GM18508 (cell line): Measurements from ENCODE around the gene TBX1.
"Not testable (repeated sequence)": the region's sequence is repeated elsewhere in the genome, so short reads cannot be mapped to it uniquely, and the experiment has no call there.

Experiments
- ATAC-seq: cut with Tn5 transposase; IDR thresholded peaks from one replicate; pipeline ENCODE4 v1.9.1; 2021; ENCODE audit warnings: moderate number of reproducible peaks; ENCODE audit not compliant: insufficient read depth, unreplicated experiment

Gene TBX1

DNA sequence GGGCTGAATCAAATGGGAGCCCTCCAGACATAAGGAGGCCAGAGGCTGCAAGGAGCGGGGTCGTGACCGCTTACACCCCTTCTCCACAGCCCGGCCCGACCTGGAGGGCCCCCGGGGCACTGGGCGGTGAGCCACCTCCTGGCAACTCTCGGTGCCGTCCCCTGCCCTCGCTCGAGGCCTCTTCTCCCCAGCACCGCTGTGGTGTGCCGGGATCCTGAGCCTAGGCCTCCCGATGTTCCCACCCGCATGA is 37.7 kb upstream of the TBX1 start:
- no peak for ATAC-seq

DNA sequence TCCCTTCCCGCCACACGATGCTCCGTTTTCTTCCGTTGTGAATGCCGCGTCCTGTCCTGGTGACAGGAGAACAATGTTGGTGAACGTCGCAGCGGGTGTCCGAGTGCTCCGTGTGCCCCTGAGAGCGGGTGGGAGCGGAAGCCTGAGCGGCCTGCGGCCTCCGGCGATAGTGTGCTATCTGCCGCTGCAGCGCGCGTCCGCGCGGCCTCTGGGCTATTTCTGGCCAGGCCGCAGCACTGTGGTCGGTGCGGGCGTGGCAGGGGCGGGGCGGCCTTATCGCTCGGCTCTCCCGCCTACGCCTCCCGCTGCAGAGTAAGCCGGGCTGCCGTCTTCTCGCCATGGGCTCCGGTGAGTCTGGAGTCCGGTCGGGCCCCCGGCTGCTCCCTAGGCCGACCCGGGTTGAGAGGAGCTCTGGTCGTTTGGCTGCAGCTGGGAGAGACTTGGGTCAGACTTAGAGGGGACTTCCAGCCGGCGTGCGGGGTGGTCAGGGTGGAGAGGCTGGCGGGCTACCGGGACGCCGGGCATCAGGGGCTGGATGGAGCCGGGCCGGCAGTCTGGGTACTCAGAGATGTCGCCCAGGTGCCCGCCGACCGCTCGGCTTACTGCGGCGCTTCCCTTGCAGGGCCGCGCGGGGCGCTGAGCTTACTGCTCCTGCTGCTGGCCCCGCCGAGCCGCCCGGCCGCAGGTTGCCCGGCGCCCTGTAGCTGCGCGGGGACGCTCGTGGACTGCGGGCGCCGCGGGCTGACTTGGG is 37.2 kb upstream of the TBX1 start, which contains the start of gene GP1BB:
TSS of gene GP1BB (plus strand) at position 308 of the 751 bp plus-strand sequence. CDS start at position 339, 31 bp downstream.
- ATAC-seq: no peak

DNA sequence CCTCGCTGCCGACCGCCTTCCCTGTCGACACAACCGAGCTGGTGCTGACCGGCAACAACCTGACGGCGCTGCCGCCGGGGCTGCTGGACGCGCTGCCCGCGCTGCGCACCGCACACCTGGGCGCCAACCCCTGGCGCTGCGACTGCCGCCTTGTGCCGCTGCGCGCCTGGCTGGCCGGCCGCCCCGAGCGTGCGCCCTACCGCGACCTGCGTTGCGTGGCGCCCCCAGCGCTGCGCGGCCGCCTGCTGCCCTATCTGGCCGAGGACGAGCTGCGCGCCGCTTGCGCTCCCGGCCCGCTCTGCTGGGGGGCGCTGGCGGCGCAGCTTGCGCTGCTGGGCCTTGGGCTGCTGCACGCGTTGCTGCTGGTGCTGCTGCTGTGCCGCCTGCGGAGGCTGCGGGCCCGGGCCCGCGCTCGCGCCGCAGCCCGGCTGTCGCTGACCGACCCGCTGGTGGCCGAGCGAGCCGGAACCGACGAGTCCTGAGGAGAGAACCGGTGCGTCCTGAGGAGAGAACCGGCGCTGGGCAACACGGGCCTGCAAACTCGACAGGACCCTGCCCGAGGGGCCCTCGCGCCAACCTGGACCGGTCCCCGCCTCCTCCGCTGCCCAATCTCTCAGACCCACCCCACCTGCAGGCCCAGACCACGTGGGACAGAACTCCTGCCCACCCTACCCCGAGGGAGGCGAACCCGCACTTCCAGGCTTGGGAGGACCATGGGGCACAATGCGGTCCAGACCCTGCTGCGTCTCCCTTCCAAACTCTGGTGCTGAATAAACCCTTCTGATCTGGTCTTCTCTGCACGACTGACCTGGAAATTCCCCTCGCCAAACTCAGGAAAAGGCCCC is 36.4 kb upstream of the TBX1 start:
- no peak for ATAC-seq

- ATAC-seq: no peak
Measured at GRCh38 chr22:19724927-19725661, 35.5 kb upstream of the TBX1 start.

- ATAC-seq: not testable (repeated sequence)
Measured at GRCh38 chr22:19726064-19726788, 34.4 kb upstream of the TBX1 start.

- no peak for ATAC-seq
Measured at GRCh38 chr22:19727310-19728150, 33.0 kb upstream of the TBX1 start.

DNA sequence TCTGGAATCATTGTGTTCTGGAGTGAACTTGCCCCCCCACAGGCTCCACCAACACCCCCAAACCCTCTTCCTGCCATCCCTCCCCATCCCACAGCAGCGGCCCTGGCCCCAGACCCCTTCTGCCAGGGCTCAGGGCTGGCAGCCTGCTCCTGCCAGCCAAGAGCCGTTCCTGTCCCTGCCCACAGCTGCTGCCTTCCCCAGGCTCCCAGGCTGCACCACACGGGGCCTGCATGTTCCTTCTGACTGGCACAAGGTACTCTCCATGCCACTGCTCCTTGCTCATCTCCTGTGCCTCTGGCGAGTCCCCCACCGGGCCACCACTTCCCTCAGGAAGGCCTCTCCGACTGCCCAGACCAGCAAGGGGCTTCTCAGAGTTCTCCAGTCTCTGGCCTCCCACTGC is 32.3 kb upstream of the TBX1 start:
- ATAC-seq: no peak

DNA sequence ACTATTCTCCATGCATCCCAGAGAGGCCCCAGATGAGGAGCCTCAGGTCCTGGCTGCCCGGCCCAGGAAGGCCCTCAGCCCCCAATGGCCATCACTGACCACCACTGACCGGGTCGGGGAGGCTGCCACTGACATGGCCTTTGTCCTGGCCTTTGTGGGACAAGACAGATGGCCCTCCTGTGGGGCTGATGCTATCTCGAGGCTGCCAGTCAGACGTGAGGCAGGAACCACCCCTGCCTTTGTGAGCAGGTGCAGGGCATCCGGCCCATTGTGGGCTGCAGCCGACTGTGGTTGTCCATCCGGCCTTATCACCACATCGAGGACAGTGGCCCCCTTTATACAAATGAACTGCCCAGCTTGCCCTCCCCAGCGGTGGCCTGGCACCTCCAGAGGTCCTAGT is 31.7 kb upstream of the TBX1 start:
- ATAC-seq: no peak

DNA sequence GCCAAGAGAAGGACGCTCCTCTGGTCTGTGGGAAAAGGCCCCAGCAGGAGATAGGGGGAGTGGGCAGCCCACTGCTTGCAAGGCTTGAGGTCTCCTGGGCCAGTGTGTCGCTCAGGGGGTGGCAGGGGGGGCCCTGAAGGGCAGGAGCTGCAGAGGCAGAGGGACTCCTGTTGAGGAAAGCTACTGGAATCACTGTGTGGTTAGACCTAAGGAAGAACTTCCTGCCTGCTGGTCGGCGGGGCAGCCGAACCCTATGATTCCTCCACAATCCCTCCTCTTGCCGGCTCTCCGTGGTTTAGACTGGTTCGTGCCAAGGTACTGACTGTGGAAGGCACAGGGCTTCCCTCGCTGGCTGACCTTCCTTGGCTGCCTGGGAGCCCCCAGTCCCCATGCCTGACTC is 31.1 kb upstream of the TBX1 start:
- ATAC-seq: no peak

GRCh38 chr22:19730198-19730597 is 30.4 kb upstream of the TBX1 start:
- no peak for ATAC-seq

GRCh38 chr22:19730655-19731360 is 29.8 kb upstream of the TBX1 start:
- ATAC-seq: no peak

- no peak for ATAC-seq
Measured at GRCh38 chr22:19731361-19732135, 29.0 kb upstream of the TBX1 start.

GRCh38 chr22:19732403-19733113 is 28.0 kb upstream of the TBX1 start:
- no peak for ATAC-seq

- ATAC-seq: no peak
Measured at GRCh38 chr22:19733755-19734154, 26.8 kb upstream of the TBX1 start.

GRCh38 chr22:19734163-19734562 is 26.4 kb upstream of the TBX1 start:
- no peak for ATAC-seq

DNA sequence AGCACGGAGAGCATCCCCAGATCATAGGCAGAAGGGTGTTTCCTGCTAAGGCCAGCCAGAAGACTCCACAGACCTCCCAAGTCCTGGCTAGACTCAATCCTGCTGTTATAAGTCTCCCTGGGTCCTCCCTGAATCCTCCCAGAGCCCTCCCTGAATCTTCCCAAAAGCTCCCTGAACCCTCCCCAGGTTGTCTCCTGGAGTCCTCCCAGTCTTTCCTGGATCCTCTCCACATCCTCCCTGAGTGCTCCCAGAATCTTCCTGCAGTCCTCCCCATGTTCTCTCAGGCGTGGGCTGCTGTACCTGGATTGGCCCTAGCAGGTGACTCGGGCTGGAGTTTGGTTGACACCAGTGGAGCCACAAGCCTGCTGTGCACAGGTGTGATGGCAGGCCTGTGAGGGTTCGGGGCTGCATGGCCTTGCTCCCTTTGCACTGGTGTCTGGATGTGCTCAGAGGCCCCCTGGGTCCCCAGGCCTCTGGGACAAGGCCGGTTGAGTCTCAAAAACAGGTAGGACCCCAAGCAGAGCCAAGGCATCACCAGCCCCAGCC is 25.7 kb upstream of the TBX1 start:
- ATAC-seq: no peak
